Right lobe of liver (tissue), 6 donors: ENCODE results near the gene KRTAP10-1. TPM values are rescaled to one million over a fixed set of nuclear protein-coding genes. Genes with fewer than 3 reads are reported as not detected.

Source experiments
- ATAC-seq, 4 donors: fragments of 200-7000 bp; cut with Tn5 transposase; one replicate each; pipeline ENCODE4 v1.9.1; 2020; ENCODE audit warnings: mild to moderate bottlenecking in 4 of 4, moderate library complexity in 4 of 4
- DNase-seq, 3 donors: peaks; one replicate each; pipeline ENCODE4 v3.0.0-alpha.2; 2020
- H3K27ac ChIP-seq, 3 donors: fragments of 200-600 bp; one replicate each; pipeline ENCODE4 v1.8.0; 2022
- H3K27me3 ChIP-seq, 2 donors: fragments of 200-600 bp; one replicate each; pipeline ENCODE4 v1.8.0; 2022
- H3K36me3 ChIP-seq, 4 donors: fragments of 200-600 bp; sonication (generic) in 1 of 4; one replicate each; pipeline versions ENCODE4 v1.5.1 to v1.8.0; 2017 to 2022; ENCODE audit warnings: control low read depth in 1 of 4
- H3K4me1 ChIP-seq, 4 donors: fragments of 200-600 bp; sonication (generic) in 1 of 4; one replicate each; pipeline versions ENCODE4 v1.5.1 to v1.8.0; 2017 to 2022; ENCODE audit warnings: control low read depth in 1 of 4
- H3K4me3 ChIP-seq, 3 donors: fragments of 200-600 bp; one replicate each; pipeline ENCODE4 v1.8.0; 2022
- H3K9me3 ChIP-seq, 4 donors: fragments of 200-600 bp; sonication (generic) in 1 of 4; one replicate each; pipeline versions ENCODE4 v1.5.1 to v1.8.0; 2017 to 2022; ENCODE audit warnings: control low read depth in 1 of 4
- POLR2A ChIP-seq: fragments of 450-650 bp; IDR thresholded peaks from one replicate; pipeline ENCODE4 v1.6.1; 2017; ENCODE audit warnings: antibody characterized with exemption, mild to moderate bottlenecking
- WGBS: methylation state at CpG from one replicate; pipeline ENCODE4 v1.1.6; 2018; ENCODE audit warnings: low coverage, low lambda C conversion rate; ENCODE audit not compliant: insufficient coverage; ENCODE audit errors: missing lambda C conversion rate; 5-methylcytosine and 5-hydroxymethylcytosine counted together
- intact Hi-C, 2 donors: fragments of 100-400 bp; cut with DNase I; formaldehyde crosslinking; loops; one replicate each; pipeline versions ENCODE4 v1.11.2 to v1.14.1; 2022
- total RNA-seq, 6 experiments: library from RNA; depleted of rRNA in 2 of 6; stranded (reverse); fragments of >200 nt in 2 of 6; fragmentation: NEBNext Ultra II Directional in 3 of 6; extraction: Animal tissue kit (Norgen Biotek cat#: 25700) in 3 of 6; gene quantifications; one replicate each; pipeline versions ENCODE4 v1.1.0 to v1.2.4, GENCODE V29; 2016 to 2023
- TF ChIP-seq, protein P1 (sequence below), 4 donors: fragments of 200-600 bp in 3 of 4; fragments of 450-650 bp in 1 of 4; IDR thresholded peaks; one replicate each; pipeline versions ENCODE4 v1.5.1 to v1.8.0; 2016 to 2022; ENCODE audit warnings: antibody characterized with exemption in 4 of 4, mild to moderate bottlenecking in 2 of 4
- donor health status: DM: no; HTN: yes; CAD: no.
- donor health status: DM: no; HTN: no; CAD: no.
- donor health status: DM: no; HTN: no; CAD: no.
- donor health status: DM: no; HTN: yes; CAD: no.
- donor health status: DM: no; HTN: yes; CAD: no.

The KRTAP10-1 gene
- total RNA-seq, 6 experiments from 2014 or later = not detected

DNA sequence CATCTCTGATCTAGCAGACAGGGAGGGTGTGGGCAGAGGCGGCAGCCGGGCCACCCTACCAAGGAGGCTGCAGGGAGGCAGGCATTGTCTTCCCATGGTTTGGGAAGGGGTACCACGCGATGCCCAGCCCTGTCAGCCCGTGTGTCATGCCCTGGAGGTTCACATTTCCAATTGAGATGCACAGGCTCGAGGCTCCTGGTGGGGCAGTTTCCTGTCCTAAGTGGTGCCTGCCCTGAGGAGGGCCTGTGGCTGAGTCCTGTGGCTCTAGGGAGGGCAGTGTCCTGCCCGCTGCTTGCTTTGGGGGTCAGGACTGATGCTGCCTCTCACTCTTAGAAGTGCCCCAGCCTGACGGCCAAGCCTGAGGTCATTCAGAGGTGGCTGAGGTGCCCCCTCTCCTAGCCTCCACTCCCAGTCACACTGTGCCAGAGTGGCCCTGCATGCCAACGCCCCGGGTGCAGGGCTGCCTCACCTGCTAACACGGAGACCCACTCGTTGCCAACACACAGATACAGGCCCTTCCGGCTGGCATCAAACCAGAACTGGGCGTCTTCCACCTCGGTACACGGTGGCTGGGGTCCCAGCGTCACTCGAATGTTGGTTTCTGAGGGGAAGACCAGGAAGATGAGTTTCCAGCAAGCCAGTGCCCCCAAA is 11.9 kb downstream of the KRTAP10-1 start:
- H3K27me3 ChIP-seq = no peaks in the 10 kb centered on the region
- H3K27ac ChIP-seq = no peak overlapping the region
- H3K36me3 ChIP-seq = no peaks in the 10 kb centered on the region
- DNase-seq = peak in 2 of 3 donors; percentile 18 to 37
- no CpG with 5 or more reads among the region's 18 CpGs for WGBS
- H3K4me3 ChIP-seq = no peak overlapping the region
- H3K4me1 ChIP-seq = no peaks in the 10 kb centered on the region
- no peak for ATAC-seq
- TF ChIP-seq, protein P1, sequence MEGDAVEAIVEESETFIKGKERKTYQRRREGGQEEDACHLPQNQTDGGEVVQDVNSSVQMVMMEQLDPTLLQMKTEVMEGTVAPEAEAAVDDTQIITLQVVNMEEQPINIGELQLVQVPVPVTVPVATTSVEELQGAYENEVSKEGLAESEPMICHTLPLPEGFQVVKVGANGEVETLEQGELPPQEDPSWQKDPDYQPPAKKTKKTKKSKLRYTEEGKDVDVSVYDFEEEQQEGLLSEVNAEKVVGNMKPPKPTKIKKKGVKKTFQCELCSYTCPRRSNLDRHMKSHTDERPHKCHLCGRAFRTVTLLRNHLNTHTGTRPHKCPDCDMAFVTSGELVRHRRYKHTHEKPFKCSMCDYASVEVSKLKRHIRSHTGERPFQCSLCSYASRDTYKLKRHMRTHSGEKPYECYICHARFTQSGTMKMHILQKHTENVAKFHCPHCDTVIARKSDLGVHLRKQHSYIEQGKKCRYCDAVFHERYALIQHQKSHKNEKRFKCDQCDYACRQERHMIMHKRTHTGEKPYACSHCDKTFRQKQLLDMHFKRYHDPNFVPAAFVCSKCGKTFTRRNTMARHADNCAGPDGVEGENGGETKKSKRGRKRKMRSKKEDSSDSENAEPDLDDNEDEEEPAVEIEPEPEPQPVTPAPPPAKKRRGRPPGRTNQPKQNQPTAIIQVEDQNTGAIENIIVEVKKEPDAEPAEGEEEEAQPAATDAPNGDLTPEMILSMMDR (IDR thresholded peaks at IDR 0.05) = no peak
- TF ChIP-seq POLR2A = no peak
- H3K9me3 ChIP-seq = no peaks in the 10 kb centered on the region
- intact Hi-C loops = no loop called here

DNA sequence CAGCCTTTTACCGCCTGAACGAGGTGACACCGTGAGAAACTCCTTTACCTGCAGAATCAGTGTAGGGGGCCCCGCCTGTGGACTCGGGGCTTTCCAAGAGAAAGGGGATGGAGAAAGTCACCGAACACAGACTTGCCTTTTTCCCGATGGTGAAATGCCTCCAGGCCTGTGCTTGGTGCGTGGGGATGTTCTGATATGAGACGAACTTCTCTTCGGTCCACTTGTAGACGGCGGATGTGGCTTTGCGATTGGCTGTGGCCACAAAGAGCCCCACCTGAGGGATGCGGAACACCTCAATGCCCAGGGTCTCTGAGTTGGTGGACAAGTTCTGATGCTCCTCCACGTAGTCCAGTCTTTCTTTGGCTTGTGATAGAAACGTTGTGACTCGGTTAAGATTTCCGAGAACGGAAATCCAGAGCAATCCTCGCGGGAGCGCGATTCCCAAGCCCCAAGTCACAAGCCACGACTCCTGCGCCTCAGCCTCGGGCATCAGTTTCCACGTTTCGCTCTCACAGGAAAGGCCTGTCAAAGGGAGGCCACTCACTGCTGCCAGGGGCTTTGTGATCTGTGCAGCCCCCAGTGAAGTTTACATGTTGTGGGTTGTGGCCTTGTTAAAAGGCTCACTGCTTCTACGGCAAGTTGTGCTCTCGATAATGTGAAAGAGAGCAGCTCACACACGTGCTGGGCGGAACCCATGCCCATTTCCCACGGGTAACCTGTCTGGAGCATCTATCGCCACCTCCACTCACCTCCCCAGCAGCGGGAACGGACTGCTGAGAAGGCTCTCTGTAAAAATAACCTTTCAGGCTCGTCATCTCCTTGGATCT is 12.6 kb downstream of the KRTAP10-1 start:
- H3K4me1 ChIP-seq = no peaks in the 10 kb centered on the region
- no peaks in the 10 kb centered on the region for H3K9me3 ChIP-seq
- TF ChIP-seq, protein P1 (IDR thresholded peaks at IDR 0.05) = no peak
- TF ChIP-seq POLR2A = no peak
- WGBS = 88% methylated on average over 19 of the region's 37 CpGs
- H3K27me3 ChIP-seq = no peaks in the 10 kb centered on the region
- intact Hi-C loops = no loop called here
- DNase-seq (peak in 2 of 3 donors; percentile 7 to 33), ATAC-seq (no peak)
- H3K36me3 ChIP-seq = no peaks in the 10 kb centered on the region
- H3K4me3 ChIP-seq = no peak overlapping the region
- no peak overlapping the region for H3K27ac ChIP-seq

DNA sequence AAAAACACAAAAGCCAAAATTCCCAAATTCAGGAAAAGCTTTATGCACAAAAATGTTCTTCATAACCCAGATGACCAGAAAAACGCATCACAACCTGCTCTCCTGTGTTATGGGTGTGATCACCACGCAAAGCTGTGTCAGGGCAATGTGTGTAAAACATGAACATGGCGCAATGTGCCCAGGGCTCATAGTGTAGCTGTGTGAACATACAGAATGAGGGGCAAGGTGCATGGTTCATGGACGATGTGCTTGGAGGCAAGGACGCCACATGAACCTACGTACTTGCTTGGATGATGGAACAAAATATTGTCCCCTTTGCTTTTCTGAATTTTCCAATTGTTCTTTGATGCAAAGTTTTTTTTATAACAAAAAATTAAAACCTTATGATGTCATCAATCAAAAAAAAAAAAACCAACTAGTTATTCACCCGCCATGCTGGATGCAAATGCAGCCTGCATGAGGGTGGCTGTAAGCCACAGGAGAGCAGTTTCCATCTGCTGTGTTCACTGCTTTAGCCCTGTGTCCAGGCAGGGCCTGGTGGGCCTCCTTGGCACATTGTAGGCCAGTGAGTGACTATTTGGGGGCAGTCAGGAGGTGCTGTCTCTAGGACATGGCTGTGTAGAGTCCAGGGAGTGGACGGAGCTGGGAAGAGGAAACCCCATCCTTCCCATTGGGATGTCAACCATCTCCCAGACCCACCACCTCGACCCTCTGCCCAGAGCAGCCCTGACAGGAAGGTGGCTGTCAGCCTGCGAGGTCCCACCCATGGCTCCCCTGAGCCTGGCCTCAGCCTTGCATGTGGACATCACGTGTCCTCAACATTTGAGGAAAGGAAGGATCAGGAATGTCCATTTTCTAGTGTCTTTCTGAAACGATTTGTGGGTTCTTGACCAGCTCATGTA is 13.6 kb downstream of the KRTAP10-1 start:
- intact Hi-C loops = no loop called here
- no peak for TF ChIP-seq POLR2A
- TF ChIP-seq, protein P1 (IDR thresholded peaks at IDR 0.05) = no peak
- DNase-seq = peak in 2 of 3 donors; percentile 19 to 21
- 66% methylated on average over 7 of the region's 12 CpGs for WGBS
- no peak for ATAC-seq
- H3K4me3 ChIP-seq = no peak overlapping the region
- H3K4me1 ChIP-seq = no peaks in the 10 kb centered on the region
- no peaks in the 10 kb centered on the region for H3K9me3 ChIP-seq
- no peak overlapping the region for H3K27ac ChIP-seq
- H3K27me3 ChIP-seq = no peaks in the 10 kb centered on the region
- H3K36me3 ChIP-seq = no peaks in the 10 kb centered on the region

DNA sequence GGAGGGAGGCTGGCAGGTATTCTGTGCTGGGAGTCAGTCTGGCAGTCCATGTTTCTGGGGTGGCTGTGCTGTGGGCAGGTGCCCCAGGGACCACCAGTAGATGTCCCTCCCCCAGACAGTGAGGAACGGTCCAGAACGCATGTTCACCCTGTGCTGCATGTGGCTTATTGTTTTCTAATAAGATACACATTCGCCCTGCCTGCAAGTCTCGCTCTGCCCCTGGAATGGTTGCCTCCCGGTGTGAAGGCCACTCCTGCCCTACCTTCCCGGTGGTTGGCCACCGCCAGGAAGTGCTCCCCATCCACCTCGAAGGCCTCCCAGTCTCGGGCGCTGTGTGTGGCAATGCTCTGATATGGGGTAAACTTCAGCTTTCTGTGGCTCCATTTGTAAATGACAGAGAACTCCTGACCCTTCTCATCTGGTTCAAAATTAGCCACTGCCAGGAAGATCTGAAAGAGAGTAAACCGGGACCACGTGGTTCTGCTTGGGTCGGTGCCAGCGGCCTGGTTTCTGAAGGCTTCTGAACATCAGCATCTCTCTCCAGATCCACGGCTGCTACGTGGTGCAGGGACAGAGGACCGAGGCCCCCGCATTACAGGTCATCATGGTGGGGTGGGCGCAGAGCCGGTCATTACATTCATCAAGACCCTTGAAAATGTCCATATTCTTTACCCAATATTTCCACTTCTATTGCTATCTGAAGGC is 14.5 kb downstream of the KRTAP10-1 start:
- DNase-seq (peak in 1 of 3 donors; percentile 12), ATAC-seq (no peak)
- H3K4me1 ChIP-seq = no peaks in the 10 kb centered on the region
- H3K27me3 ChIP-seq = no peaks in the 10 kb centered on the region
- intact Hi-C loops = no loop called here
- H3K4me3 ChIP-seq = no peak overlapping the region
- H3K27ac ChIP-seq = no peak overlapping the region
- no peak for TF ChIP-seq POLR2A
- TF ChIP-seq, protein P1 (IDR thresholded peaks at IDR 0.05) = no peak
- H3K9me3 ChIP-seq = no peaks in the 10 kb centered on the region
- 100% methylated on average over 4 of the region's 20 CpGs for WGBS
- H3K36me3 ChIP-seq = no peaks in the 10 kb centered on the region
